ENCODE measurements around the gene SH3RF1.

DNA sequence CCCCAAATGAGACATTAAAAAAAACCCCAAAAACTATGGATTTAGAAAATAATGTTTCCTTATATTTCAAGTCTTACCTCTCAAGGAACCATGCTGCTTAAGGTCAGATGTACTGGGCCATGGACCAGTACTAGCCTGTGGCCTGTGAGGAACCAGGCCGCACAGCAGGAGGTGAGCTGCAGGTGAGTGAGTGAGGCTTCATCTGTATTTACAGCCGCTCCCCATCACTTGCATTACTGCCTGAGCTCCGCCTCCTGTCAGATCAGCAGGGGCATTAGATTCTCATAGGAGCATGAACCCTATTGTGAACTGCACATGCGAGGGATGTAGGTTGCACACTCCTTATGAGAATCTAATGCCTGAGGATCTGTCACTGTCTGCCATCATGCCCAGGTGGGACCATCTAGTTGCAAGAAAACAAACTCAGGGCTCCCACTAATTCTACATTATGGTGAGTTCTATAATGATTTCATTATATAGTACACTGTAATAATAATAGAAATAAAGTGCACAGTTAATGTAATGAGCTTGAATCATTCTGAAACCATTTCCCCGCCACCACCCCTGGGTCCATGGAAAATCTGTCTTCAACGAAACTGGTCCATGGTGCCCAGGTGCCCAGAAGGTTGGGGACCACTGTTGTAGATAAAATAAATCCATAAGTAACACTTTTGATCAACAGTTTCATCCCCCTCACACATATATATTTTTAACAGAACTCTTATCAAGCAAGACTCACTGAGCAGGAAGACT is 155.4 kb downstream of the SH3RF1 start:
- TF ChIP-seq RAD21 (IDR thresholded peaks at IDR 0.05), result no peak
- TF ChIP-seq TAF1 (conservative IDR thresholded peaks at IDR 0.05), result no peak
- TF ChIP-seq CTCF (IDR thresholded peaks at IDR 0.05; ENCODE audit: low read depth, low read length, missing input control), result no peak
- TF ChIP-seq YY1 (IDR thresholded peaks at IDR 0.05), result no peak

Measured in liver (tissue), 3 donors.